H1 (cell line): ENCODE measurements around the gene ZBED6. TPM values are rescaled to one million over a fixed set of nuclear protein-coding genes. Genes with fewer than 3 reads are reported as not detected.

Experiments used
- CTCF ChIA-PET: fragments of 300-600 bp; sonication (Branson Sonifier 250); formaldehyde crosslinking; loops from one replicate; lab custom pipeline; 2021; ENCODE audit not compliant: partially characterized antibody; lab: Charles Lee
- POLR2A ChIA-PET: fragments of 300-600 bp; sonication (Branson Sonifier 250); formaldehyde crosslinking; loops from one replicate; lab custom pipeline; 2021; ENCODE audit warnings: inconsistent platforms; ENCODE audit not compliant: partially characterized antibody; lab: Charles Lee
- DNase-seq, 2 experiments: peaks; one replicate each; pipeline versions ENCODE4 v3.0.0 to v3.0.0-alpha.2; 2010 to 2022; ENCODE audit warnings: low spot score in 2 of 2, low read depth in 1 of 2, mixed read lengths in 1 of 2
- FAIRE-seq: peaks from 2 replicates; lab custom pipeline; 2011; peaks lifted over from hg19 to GRCh38; lab: Jason Lieb, UNC
- H2AFZ ChIP-seq: 2 replicates; pipeline ENCODE4 v1.8.1; 2012; ENCODE audit warnings: low read length, inconsistent platforms
- H2AK5ac ChIP-seq: 2 replicates; pipeline ENCODE4 v1.6.1; 2013; ENCODE audit warnings: low read depth, low read length
- H2BK120ac ChIP-seq: replicated peaks from 2 replicates; pipeline ENCODE3; 2013; ENCODE audit warnings: low read depth, low read length, inconsistent platforms
- H2BK12ac ChIP-seq: 2 replicates; pipeline ENCODE4 v1.6.1; 2013; ENCODE audit warnings: low read depth, low read length
- H2BK15ac ChIP-seq: 2 replicates; pipeline ENCODE4 v1.6.1; 2013; ENCODE audit warnings: low read length
- H2BK20ac ChIP-seq: 2 replicates; pipeline ENCODE4 v1.6.1; 2013; ENCODE audit warnings: low read length
- H2BK5ac ChIP-seq: 2 replicates; pipeline ENCODE4 v1.6.1; 2013; ENCODE audit warnings: low read depth, low read length
- H3K14ac ChIP-seq: 2 replicates; pipeline ENCODE4 v1.6.1; 2013; ENCODE audit warnings: inconsistent platforms; ENCODE audit not compliant: insufficient read length
- H3K18ac ChIP-seq: 2 replicates; pipeline ENCODE4 v1.6.1; 2013; ENCODE audit warnings: low read length; ENCODE audit errors: extremely low read depth
- H3K23ac ChIP-seq: 2 replicates; pipeline ENCODE4 v1.6.1; 2013; ENCODE audit warnings: inconsistent platforms; ENCODE audit not compliant: insufficient read length
- H3K23me2 ChIP-seq: 2 replicates; pipeline ENCODE4 v1.6.1; 2013; ENCODE audit warnings: low read depth, low read length
- H3K27ac ChIP-seq: 2 replicates; pipeline ENCODE4 v1.6.1; 2011; ENCODE audit warnings: low read depth, low read length, inconsistent platforms
- H3K27me3 ChIP-seq, 4 experiments: replicated peaks in 1 of 4; 1 replicate in 1 of 4; 2 replicates in 3 of 4; pipeline versions ENCODE4 v1.6.1 to v1.8.1; 2011 to 2013; ENCODE audit warnings: low read length in 3 of 4, mild to moderate bottlenecking in 3 of 4, inconsistent platforms in 2 of 4, mixed read lengths in 2 of 4, moderate library complexity in 1 of 4; ENCODE audit not compliant: control insufficient read depth in 3 of 4, insufficient read depth in 3 of 4; ENCODE audit errors: extremely low read depth in 1 of 4
- H3K36me3 ChIP-seq, 4 experiments: 2 replicates each; pipeline versions ENCODE4 v1.6.1 to v1.8.1; 2011 to 2013; ENCODE audit warnings: mild to moderate bottlenecking in 4 of 4, low read length in 3 of 4, moderate library complexity in 2 of 4, control low read depth in 1 of 4, inconsistent platforms in 1 of 4; ENCODE audit not compliant: insufficient read depth in 4 of 4, control insufficient read depth in 2 of 4
- H3K4ac ChIP-seq: replicated peaks from 2 replicates; pipeline ENCODE3; 2013; ENCODE audit warnings: low read length, low read depth, mixed read lengths, inconsistent platforms; ENCODE audit not compliant: insufficient read length
- H3K4me1 ChIP-seq, 4 experiments: replicated peaks in 1 of 4; 1 replicate in 1 of 4; 2 replicates in 3 of 4; pipeline versions ENCODE4 v1.6.1 to v1.8.1; 2011 to 2013; ENCODE audit warnings: low read length in 3 of 4, inconsistent platforms in 2 of 4, mixed read lengths in 1 of 4; ENCODE audit not compliant: insufficient read depth in 4 of 4, control insufficient read depth in 3 of 4
- H3K4me2 ChIP-seq, 2 experiments: 2 replicates each; pipeline versions ENCODE4 v1.6.1 to v1.8.1; 2011 to 2013; ENCODE audit warnings: low read depth in 2 of 2, low read length in 2 of 2, control low read depth in 1 of 2, inconsistent platforms in 1 of 2, mild to moderate bottlenecking in 1 of 2; ENCODE audit not compliant: insufficient read depth in 1 of 2
- H3K4me3 ChIP-seq, 4 experiments: fragments of 200-600, 300-600 bp in 1 of 4; sonication (generic), shearing (Covaris generic), sonication (Bioruptor Twin) in 1 of 4; 2 replicates each; pipeline versions ENCODE4 v1.5.1 to v1.8.1; 2011 to 2016; ENCODE audit warnings: low read length in 4 of 4, low read depth in 3 of 4, control low read depth in 2 of 4, inconsistent platforms in 2 of 4, mild to moderate bottlenecking in 2 of 4, mixed read lengths in 1 of 4, moderate library complexity in 1 of 4; ENCODE audit not compliant: insufficient read depth in 2 of 4; ENCODE audit errors: extremely low read depth in 1 of 4
- H3K56ac ChIP-seq: replicated peaks from 2 replicates; pipeline ENCODE3; 2013; ENCODE audit warnings: low read depth, mild to moderate bottlenecking, mixed read lengths, low read length, inconsistent platforms; ENCODE audit not compliant: insufficient read length
- H3K79me1 ChIP-seq: 2 replicates; pipeline ENCODE4 v1.6.1; 2013; ENCODE audit warnings: low read depth, low read length, control low read depth
- H3K79me2 ChIP-seq, 2 experiments: 2 replicates each; pipeline versions ENCODE4 v1.6.1 to v1.8.1; 2012 to 2013; ENCODE audit warnings: low read length in 2 of 2, mild to moderate bottlenecking in 2 of 2, inconsistent platforms in 1 of 2; ENCODE audit not compliant: insufficient read depth in 2 of 2, control insufficient read depth in 1 of 2
- H3K9ac ChIP-seq, 4 experiments: replicated peaks in 1 of 4; 1 replicate in 1 of 4; 2 replicates in 3 of 4; pipeline versions ENCODE4 v1.6.1 to v1.8.1; 2011 to 2013; ENCODE audit warnings: low read depth in 3 of 4, low read length in 3 of 4, control low read depth in 2 of 4, mild to moderate bottlenecking in 2 of 4, moderate library complexity in 2 of 4, inconsistent platforms in 1 of 4; ENCODE audit errors: extremely low read depth in 1 of 4
- H3K9me3 ChIP-seq, 2 experiments: 2 replicates each; pipeline versions ENCODE4 v1.6.1 to v1.8.1; 2012 to 2013; ENCODE audit warnings: mild to moderate bottlenecking in 2 of 2, moderate library complexity in 2 of 2, control low read depth in 1 of 2, inconsistent platforms in 1 of 2, low read depth in 1 of 2, low read length in 1 of 2, mixed read lengths in 1 of 2; ENCODE audit not compliant: insufficient read depth in 2 of 2
- H4K20me1 ChIP-seq, 2 experiments: replicated peaks in 1 of 2; 2 replicates each; pipeline versions ENCODE3 to v1.8.1; 2011 to 2013; ENCODE audit warnings: inconsistent platforms in 2 of 2, low read length in 2 of 2, mild to moderate bottlenecking in 1 of 2; ENCODE audit not compliant: insufficient read depth in 2 of 2, control insufficient read depth in 1 of 2
- H4K5ac ChIP-seq: 2 replicates; pipeline ENCODE4 v1.6.1; 2013; ENCODE audit warnings: low read length, low read depth, mixed read lengths, inconsistent platforms; ENCODE audit not compliant: insufficient read length
- H4K8ac ChIP-seq: 2 replicates; pipeline ENCODE4 v1.8.0; 2013; ENCODE audit warnings: mild to moderate bottlenecking, moderate library complexity, low read length, inconsistent platforms; ENCODE audit not compliant: insufficient read depth; ENCODE audit errors: extremely low read depth
- H4K91ac ChIP-seq: replicated peaks from 2 replicates; pipeline ENCODE3; 2013; ENCODE audit warnings: low read length, mixed read lengths, inconsistent platforms; ENCODE audit not compliant: insufficient read length
- ASH2L ChIP-seq: fragments of 200-600, 300-600 bp; sonication (generic); IDR thresholded peaks from one replicate; pipeline ENCODE4 v1.7.1; 2017; ENCODE audit warnings: low read length
- BCL11A ChIP-seq, 2 experiments: IDR thresholded peaks; one replicate each; pipeline ENCODE4 v1.6.1; 2011; ENCODE audit warnings: low read depth in 2 of 2, low read length in 2 of 2, mild to moderate bottlenecking in 2 of 2
- CBX8 ChIP-seq: fragments of 300-800, 300-1000 bp; sonication (generic); IDR thresholded peaks from 2 replicates; pipeline ENCODE4 v1.7.1; 2016; ENCODE audit warnings: low read depth, low read length, borderline replicate concordance
- CEBPB ChIP-seq: IDR thresholded peaks from 2 replicates; pipeline ENCODE4 v1.6.1; 2012; ENCODE audit warnings: low read depth, low read length
- CHD1 ChIP-seq: IDR thresholded peaks from 2 replicates; pipeline ENCODE4 v1.6.1; 2012; ENCODE audit warnings: low read depth, low read length, improper control_type of control experiment
- CREB1 ChIP-seq: IDR thresholded peaks from 2 replicates; pipeline ENCODE4 v1.6.1; 2012; ENCODE audit warnings: inconsistent platforms
- EP300 ChIP-seq, 2 experiments: IDR thresholded peaks; 1 replicate in 1 of 2; 2 replicates in 1 of 2; pipeline ENCODE4 v1.6.1; 2011 to 2012; ENCODE audit warnings: low read depth in 2 of 2, low read length in 2 of 2, mild to moderate bottlenecking in 2 of 2, borderline replicate concordance in 1 of 2, inconsistent platforms in 1 of 2, moderate library complexity in 1 of 2
- EZH2 ChIP-seq: fragments of 200-600 bp; sonication (generic); IDR thresholded peaks from 2 replicates; pipeline ENCODE4 v1.7.1; 2012; ENCODE audit warnings: low read depth, mild to moderate bottlenecking, moderate library complexity, low read length, inconsistent platforms; ENCODE audit not compliant: severe bottlenecking
- FOSL1 ChIP-seq: IDR thresholded peaks from 2 replicates; pipeline ENCODE4 v1.6.1; 2011; ENCODE audit warnings: mild to moderate bottlenecking, low read depth, low read length, moderate library complexity; ENCODE audit not compliant: insufficient read depth
- JUN ChIP-seq: IDR thresholded peaks from 2 replicates; pipeline ENCODE4 v1.6.1; 2011; ENCODE audit warnings: low read depth, mild to moderate bottlenecking, improper control_type of control experiment, low read length
- POU5F1 ChIP-seq: IDR thresholded peaks from 2 replicates; pipeline ENCODE4 v1.6.1; 2011; ENCODE audit warnings: low read depth, mild to moderate bottlenecking, low read length, moderate library complexity
- RNF2 ChIP-seq: fragments of 200-900, 300-1000 bp; sonication (generic); IDR thresholded peaks from 2 replicates; pipeline ENCODE4 v1.7.1; 2016; ENCODE audit warnings: borderline replicate concordance, low read depth, mild to moderate bottlenecking, antibody characterized with exemption, low read length; ENCODE audit not compliant: poor library complexity, severe bottlenecking; ENCODE audit errors: missing control alignments
- SAP30 ChIP-seq: fragments of 300-600 bp; sonication (generic); IDR thresholded peaks from 2 replicates; pipeline ENCODE4 v1.7.1; 2012; ENCODE audit warnings: low read length, moderate library complexity, mild to moderate bottlenecking, inconsistent platforms; ENCODE audit not compliant: insufficient read depth, insufficient replicate concordance
- SP2 ChIP-seq: IDR thresholded peaks from 2 replicates; pipeline ENCODE4 v1.6.1; 2012; ENCODE audit warnings: mild to moderate bottlenecking, low read length, inconsistent platforms
- SP4 ChIP-seq: IDR thresholded peaks from 2 replicates; pipeline ENCODE4 v1.6.1; 2012; ENCODE audit warnings: low read length, inconsistent platforms
- WGBS, 2 experiments: shearing (Covaris generic) in 1 of 2; methylation state at CpG; one replicate each; pipeline versions ENCODE4 v1.1.6 to v1.1.7; 2013 to 2015; ENCODE audit warnings: low lambda C conversion rate in 2 of 2, mixed read lengths in 2 of 2, inconsistent platforms in 1 of 2, low coverage in 1 of 2, missing lambda C conversion rate in 1 of 2; ENCODE audit not compliant: insufficient replicate concordance in 2 of 2, insufficient coverage in 1 of 2, insufficient read length in 1 of 2; ENCODE audit errors: extremely low coverage in 1 of 2, missing lambda C conversion rate in 1 of 2; 5-methylcytosine and 5-hydroxymethylcytosine counted together
- polyA plus RNA-seq, 7 experiments: library from polyadenylated mRNA; depleted of rRNA in 3 of 7; stranded (reverse) in 5 of 7; unstranded in 2 of 7; fragments of >200 nt in 5 of 7; fragments of 200-250 nt in 2 of 7; gene quantifications; 1 replicate in 5 of 7; 2 replicates in 1 of 7; 4 replicates in 1 of 7; pipeline versions ENCODE4 v1.2.1 to v1.2.3, GENCODE V29; 2011 to 2013; ENCODE audit warnings: missing spikeins in 2 of 7, mixed read lengths in 2 of 7
- total RNA-seq: library from RNA; stranded (reverse); fragmentation: NEBNext Ultra II Directional; extraction: Animal tissue kit (Norgen Biotek cat#: 25700); gene quantifications from 2 replicates; pipeline ENCODE4 v1.2.1, GENCODE V29; 2021

The ZBED6 gene
- total and polyA plus RNA-seq, 2 of the 8 experiments (the other 6 are each of a cell fraction or from before 2014, with no cell fraction given), result 1.4 to 25.9 TPM

GRCh38 chr1:203760506-203760905 is 34.9 kb upstream of the ZBED6 start:
- Histone ChIP-seq H2BK20ac (no peak overlapping the region), H4K8ac (no peak overlapping the region), H4K5ac (no peak overlapping the region), H3K9me3 (no peaks in the 10 kb centered on the region), H3K27me3 (no peaks in the 10 kb centered on the region), H3K9ac (no peak overlapping the region), H2BK120ac (no peak overlapping the region), H2BK5ac (no peak overlapping the region), H2BK12ac (no peak overlapping the region), H3K23me2 (no peaks in the 10 kb centered on the region), H3K4me3 (no peak overlapping the region), H3K56ac (no peak overlapping the region), H4K20me1 (no peaks in the 10 kb centered on the region), H3K79me1 (no peaks in the 10 kb centered on the region), H3K23ac (no peak overlapping the region), H2AFZ (no peak overlapping the region), H3K18ac (no peak overlapping the region), H4K91ac (no peak overlapping the region), H3K79me2 (no peaks in the 10 kb centered on the region), H3K36me3 (no peaks in the 10 kb centered on the region), H3K4me2 (no peak overlapping the region), H3K4ac (no peak overlapping the region), H3K27ac (no peak overlapping the region), H3K14ac (no peak overlapping the region), H2BK15ac (no peak overlapping the region), H3K4me1 (no peaks in the 10 kb centered on the region), H2AK5ac (no peak overlapping the region)
- FAIRE-seq (no peak), DNase-seq (no peak)
- ChIA-PET POLR2A (interaction anchor here (1.5 kb wide), 1 partner anchor 21 kb away, joined by 3 read pairs; no protein-coding TSS in a partner anchor), CTCF (interaction anchor here (1.0 kb wide), 1 partner anchor 12 kb away, joined by 3 read pairs; no protein-coding TSS in a partner anchor)
- WGBS, 2 experiments, result 96% methylated on average over 3 of the region's 3 CpGs; no CpG with 5 or more reads in 1 of the 2 experiments
- TF ChIP-seq SAP30 (no peak), RNF2 (no peak), JUN (no peak), SP4 (no peak), ASH2L (no peak), EZH2 (no peak), EP300 (IDR thresholded peaks at IDR 0.05; ENCODE audit: borderline replicate concordance in 1 of 2, low read depth in 2 of 2, low read length in 2 of 2) (no peak), SP2 (no peak), CHD1 (no peak), CBX8 (no peak), BCL11A (IDR thresholded peaks at IDR 0.05; ENCODE audit: low read depth in 2 of 2, low read length in 2 of 2) (no peak), POU5F1 (no peak), CREB1 (no peak), FOSL1 (no peak), CEBPB (no peak)
